NT2/D1 (cell line): ENCODE measurements around the gene ST3GAL6.

Experiments
- DNase-seq: peaks from one replicate; pipeline ENCODE4 v3.0.0-alpha.2; 2011; ENCODE audit warnings: low read depth, low spot score
- H3K27me3 ChIP-seq: 2 replicates; pipeline ENCODE4 v1.6.0; 2011; ENCODE audit warnings: mild to moderate bottlenecking; ENCODE audit not compliant: insufficient read length, insufficient read depth
- H3K36me3 ChIP-seq: 2 replicates; pipeline ENCODE4 v1.6.1; 2011; ENCODE audit warnings: mild to moderate bottlenecking, low read length, mixed read lengths; ENCODE audit not compliant: insufficient read depth, insufficient read length
- H3K4me1 ChIP-seq: 2 replicates; pipeline ENCODE4 v1.5.1; 2011; ENCODE audit not compliant: insufficient read depth, insufficient read length
- H3K4me3 ChIP-seq: 2 replicates; pipeline ENCODE4 v1.5.1; 2011; ENCODE audit warnings: low read depth; ENCODE audit not compliant: insufficient read length
- H3K9ac ChIP-seq: 2 replicates; pipeline ENCODE4 v1.6.0; 2011; ENCODE audit warnings: low read depth; ENCODE audit not compliant: insufficient read length
- H3K9me3 ChIP-seq: 2 replicates; pipeline ENCODE4 v1.5.1; 2011; ENCODE audit warnings: mild to moderate bottlenecking, low read length; ENCODE audit not compliant: insufficient read depth
- SUZ12 ChIP-seq: IDR thresholded peaks from 2 replicates; pipeline ENCODE4 v1.6.1; 2011; ENCODE audit not compliant: insufficient read length, insufficient read depth; ENCODE audit errors: extremely low read depth
- YY1 ChIP-seq: IDR thresholded peaks from 2 replicates; pipeline ENCODE4 v1.6.1; 2011; ENCODE audit not compliant: insufficient read length, insufficient read depth
- ZNF274 ChIP-seq: IDR thresholded peaks from 2 replicates; pipeline ENCODE4 v1.6.1; 2011; ENCODE audit warnings: mild to moderate bottlenecking, low read depth, low read length

ST3GAL6 gene

DNA sequence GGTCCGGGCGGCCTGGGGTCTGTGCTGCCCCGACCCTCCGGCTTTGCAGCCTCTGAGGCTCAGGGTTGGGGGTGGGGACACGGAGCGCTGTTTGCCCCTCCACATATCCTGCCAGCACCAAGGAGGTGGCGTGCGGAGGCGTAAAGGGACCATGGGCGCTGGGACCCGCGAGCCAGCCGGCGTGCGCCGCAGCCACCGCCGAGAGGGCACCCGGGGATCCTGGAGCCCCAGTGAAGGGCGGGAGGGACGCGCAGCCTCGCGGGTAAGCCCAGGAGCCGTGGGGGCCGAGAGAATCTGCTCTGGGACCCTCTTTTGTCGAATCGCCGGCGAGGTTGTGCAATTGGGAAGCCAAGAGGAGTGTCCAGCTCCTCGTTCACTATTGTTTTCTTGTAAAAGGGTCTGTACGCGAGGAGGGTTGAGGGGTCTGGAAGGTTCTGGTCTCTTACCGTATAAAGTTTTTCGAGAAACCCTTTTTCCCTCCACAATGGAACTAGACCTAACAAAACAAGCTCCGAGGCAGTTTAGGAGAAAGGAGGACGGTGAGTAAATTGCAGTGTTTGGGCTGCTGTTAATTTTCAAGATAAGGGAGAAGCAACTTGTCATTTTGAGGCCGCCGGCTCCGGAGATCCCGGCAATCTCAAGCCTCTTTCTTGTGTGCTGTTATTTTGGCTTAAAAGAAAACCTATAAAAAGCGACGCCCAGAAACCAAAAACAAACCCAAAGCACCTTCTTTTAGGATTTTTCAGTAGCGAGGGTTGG, 29.9 kb upstream of the ST3GAL6 start:
- H3K4me3 ChIP-seq: peak overlapping the region; percentile 72
- no peaks in the 10 kb centered on the region for H3K4me1 ChIP-seq
- TF ChIP-seq ZNF274 (no peak), SUZ12 (no peak), YY1 (no peak)
- H3K36me3 ChIP-seq: peaks cover 1% of the 10 kb centered on the region
- DNase-seq: no peak
- peaks cover 4% of the 10 kb centered on the region for H3K27me3 ChIP-seq
- H3K9me3 ChIP-seq: no peaks in the 10 kb centered on the region
- H3K9ac ChIP-seq: peak overlapping the region; percentile 88

DNA sequence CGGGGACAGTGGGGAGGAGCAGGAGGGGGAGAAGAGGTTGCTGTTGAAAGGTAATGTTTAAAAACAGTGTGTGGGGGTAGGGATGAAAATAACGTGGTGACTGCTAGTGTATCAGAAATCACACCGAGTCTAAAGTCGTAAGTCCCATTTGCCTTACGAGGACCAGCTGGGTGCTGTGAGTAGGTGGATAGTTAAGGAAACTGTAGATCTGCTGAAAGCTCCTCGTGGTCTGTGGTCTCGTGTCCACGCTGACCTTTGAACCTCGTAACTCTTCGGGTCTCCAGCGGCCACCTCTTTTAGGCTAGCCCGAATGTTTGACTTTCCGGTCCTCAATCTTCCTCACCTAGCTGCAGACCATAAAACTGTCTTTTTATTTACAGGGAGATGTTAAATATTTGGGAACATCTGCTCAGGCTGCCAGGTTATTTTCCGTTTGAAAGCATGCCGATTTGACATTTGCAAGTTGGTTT, 29.3 kb upstream of the ST3GAL6 start:
- H3K9me3 ChIP-seq: no peaks in the 10 kb centered on the region
- H3K27me3 ChIP-seq: peaks cover 4% of the 10 kb centered on the region
- peak overlapping the region; percentile 72 for H3K4me3 ChIP-seq
- no peak for TF ChIP-seq ZNF274
- no peak for TF ChIP-seq SUZ12
- TF ChIP-seq YY1: no peak
- DNase-seq: no peak
- H3K4me1 ChIP-seq: no peaks in the 10 kb centered on the region
- peaks cover 6% of the 10 kb centered on the region for H3K36me3 ChIP-seq
- peak overlapping the region; percentile 38 for H3K9ac ChIP-seq

DNA sequence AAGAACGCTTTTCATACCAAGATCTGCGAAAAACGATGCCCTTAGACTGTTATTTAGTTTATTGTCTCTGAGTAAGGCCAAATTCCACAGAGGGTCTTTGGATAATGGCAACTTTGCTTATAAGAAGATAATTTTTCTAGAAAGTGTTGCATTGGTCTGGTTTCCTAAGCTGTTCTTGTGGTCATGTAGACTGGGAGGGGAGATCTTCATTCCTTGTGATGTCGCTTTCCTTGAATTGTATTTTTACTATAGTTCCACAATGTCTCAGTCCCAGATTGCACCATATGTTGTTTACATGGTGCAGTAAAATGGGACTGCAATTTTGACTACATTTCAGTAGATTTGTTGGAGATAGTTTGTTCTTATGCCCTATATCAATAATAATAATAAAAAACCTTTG, 28.8 kb upstream of the ST3GAL6 start:
- no peak overlapping the region for H3K9ac ChIP-seq
- DNase-seq: no peak
- TF ChIP-seq SUZ12 (no peak), ZNF274 (no peak), YY1 (no peak)
- H3K27me3 ChIP-seq: peaks cover 4% of the 10 kb centered on the region
- H3K36me3 ChIP-seq: peaks cover 6% of the 10 kb centered on the region
- H3K9me3 ChIP-seq: no peaks in the 10 kb centered on the region
- H3K4me1 ChIP-seq: no peaks in the 10 kb centered on the region
- H3K4me3 ChIP-seq: no peak overlapping the region

DNA sequence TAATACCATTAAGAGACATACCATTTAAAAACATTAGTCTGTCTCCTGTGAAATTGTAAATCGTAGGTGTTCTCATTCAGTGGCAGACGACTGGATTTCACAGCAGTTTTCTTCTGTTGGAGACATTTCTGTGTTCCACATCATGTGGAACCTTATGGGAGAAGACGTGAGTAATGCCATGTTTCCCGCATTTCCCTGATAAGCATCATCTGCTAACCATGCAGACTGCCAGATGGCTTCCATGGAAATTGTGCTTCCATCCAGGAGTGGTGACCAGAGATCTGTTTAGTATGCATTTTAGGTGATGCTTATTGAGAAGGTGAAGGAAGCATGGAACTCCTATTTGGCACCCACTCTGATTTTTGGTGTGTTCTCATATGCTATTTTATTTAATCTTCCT, 28.4 kb upstream of the ST3GAL6 start:
- DNase-seq: no peak
- Histone ChIP-seq H3K4me3 (no peak overlapping the region), H3K9ac (no peak overlapping the region), H3K27me3 (peaks cover 4% of the 10 kb centered on the region), H3K4me1 (no peaks in the 10 kb centered on the region), H3K9me3 (no peaks in the 10 kb centered on the region), H3K36me3 (peaks cover 6% of the 10 kb centered on the region)
- TF ChIP-seq YY1: no peak
- TF ChIP-seq SUZ12: no peak
- TF ChIP-seq ZNF274: no peak

DNA sequence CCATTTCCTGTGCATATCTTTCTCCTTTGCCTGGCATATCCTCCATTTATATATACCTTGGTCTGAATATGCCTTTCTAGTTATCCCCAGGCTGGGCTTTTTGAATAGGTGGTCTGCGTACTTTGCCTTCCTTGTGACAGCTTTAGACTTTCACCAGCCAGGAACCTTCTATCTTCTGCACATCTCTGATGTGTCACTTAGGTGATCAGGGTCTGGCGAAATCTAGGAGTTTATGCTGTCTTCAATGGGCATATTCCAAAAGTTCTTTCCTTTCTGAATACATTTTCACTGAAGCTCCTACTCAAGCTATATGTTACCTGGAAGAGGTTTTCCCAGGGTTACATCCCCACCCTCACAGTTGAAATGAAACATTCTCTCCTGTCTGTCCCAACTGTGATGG, 27.8 kb upstream of the ST3GAL6 start:
- peaks cover 6% of the 10 kb centered on the region for H3K36me3 ChIP-seq
- no peaks in the 10 kb centered on the region for H3K4me1 ChIP-seq
- TF ChIP-seq SUZ12 (no peak), YY1 (no peak), ZNF274 (no peak)
- no peak for DNase-seq
- no peak overlapping the region for H3K4me3 ChIP-seq
- peaks cover 4% of the 10 kb centered on the region for H3K27me3 ChIP-seq
- no peaks in the 10 kb centered on the region for H3K9me3 ChIP-seq
- no peak overlapping the region for H3K9ac ChIP-seq

DNA sequence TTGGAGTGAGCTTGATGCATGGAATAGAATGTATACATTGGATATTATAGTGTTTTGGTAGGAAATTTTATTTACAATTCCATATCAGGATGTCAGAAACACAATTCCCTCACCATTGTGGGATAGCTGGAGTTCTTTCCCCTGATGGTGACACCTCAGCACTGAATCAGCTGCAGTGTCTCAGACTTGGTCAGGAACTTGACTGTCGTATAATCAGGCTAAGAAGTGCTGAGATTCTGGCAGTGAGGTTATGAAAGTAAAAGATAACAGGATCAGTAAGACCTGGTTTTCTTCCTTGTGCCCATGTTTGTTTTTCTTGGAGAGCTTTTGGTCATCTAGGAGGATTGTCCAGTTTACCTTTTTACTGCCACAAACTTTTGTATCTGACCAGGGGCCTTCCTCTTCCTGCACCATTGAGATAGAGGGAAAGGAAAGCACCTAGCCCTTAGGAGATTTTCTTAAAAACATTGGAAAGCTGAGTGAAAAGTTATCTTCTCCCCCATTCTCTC, 27.3 kb upstream of the ST3GAL6 start:
- Histone ChIP-seq H3K36me3 (peaks cover 6% of the 10 kb centered on the region), H3K4me1 (no peaks in the 10 kb centered on the region), H3K9ac (no peak overlapping the region), H3K9me3 (no peaks in the 10 kb centered on the region), H3K27me3 (peaks cover 4% of the 10 kb centered on the region), H3K4me3 (no peak overlapping the region)
- DNase-seq: no peak
- no peak for TF ChIP-seq YY1
- TF ChIP-seq ZNF274: no peak
- no peak for TF ChIP-seq SUZ12

DNA sequence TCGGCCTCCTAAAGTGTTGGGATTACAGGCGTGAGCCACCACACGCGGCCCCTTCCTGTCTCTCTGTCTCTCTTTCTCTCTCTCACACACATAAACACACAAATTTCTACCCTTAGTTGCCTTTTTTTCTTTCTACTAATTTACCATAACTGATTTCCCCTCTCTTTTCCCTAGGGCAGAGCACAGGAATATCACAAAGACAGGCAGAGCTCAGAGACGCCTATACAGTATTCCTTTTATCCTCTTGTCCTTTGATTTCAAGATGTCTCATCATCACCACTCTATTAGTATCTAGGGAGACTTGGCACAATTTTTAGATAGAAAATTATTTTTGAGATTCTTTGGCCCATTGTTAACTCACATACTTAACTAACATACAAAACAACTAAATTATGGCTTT, 25.8 kb upstream of the ST3GAL6 start:
- Histone ChIP-seq H3K36me3 (peaks cover 6% of the 10 kb centered on the region), H3K27me3 (peaks cover 4% of the 10 kb centered on the region), H3K4me3 (no peak overlapping the region), H3K9me3 (no peaks in the 10 kb centered on the region), H3K4me1 (no peaks in the 10 kb centered on the region), H3K9ac (no peak overlapping the region)
- TF ChIP-seq SUZ12 (no peak), YY1 (no peak), ZNF274 (no peak)
- no peak for DNase-seq
